AG10803 (cell line): ENCODE data around the gene PRKCH.
A peak's percentile ranks its signal among the peaks of the same experiment; 100 is the strongest.

ENCODE experiments used
- DNase-seq: peaks from one replicate; pipeline ENCODE4 v3.0.0; 2010; ENCODE audit warnings: low read depth
- H3K4me3 ChIP-seq: 2 replicates; pipeline ENCODE4 v1.5.1; 2011; ENCODE audit warnings: mild to moderate bottlenecking, low read length, control low read depth
- TF ChIP-seq, protein P1 (sequence below): conservative IDR thresholded peaks from 2 replicates; pipeline ENCODE4 v1.5.1; 2011; ENCODE audit warnings: mild to moderate bottlenecking, low read length, control low read depth, inconsistent platforms

Gene PRKCH

DNA sequence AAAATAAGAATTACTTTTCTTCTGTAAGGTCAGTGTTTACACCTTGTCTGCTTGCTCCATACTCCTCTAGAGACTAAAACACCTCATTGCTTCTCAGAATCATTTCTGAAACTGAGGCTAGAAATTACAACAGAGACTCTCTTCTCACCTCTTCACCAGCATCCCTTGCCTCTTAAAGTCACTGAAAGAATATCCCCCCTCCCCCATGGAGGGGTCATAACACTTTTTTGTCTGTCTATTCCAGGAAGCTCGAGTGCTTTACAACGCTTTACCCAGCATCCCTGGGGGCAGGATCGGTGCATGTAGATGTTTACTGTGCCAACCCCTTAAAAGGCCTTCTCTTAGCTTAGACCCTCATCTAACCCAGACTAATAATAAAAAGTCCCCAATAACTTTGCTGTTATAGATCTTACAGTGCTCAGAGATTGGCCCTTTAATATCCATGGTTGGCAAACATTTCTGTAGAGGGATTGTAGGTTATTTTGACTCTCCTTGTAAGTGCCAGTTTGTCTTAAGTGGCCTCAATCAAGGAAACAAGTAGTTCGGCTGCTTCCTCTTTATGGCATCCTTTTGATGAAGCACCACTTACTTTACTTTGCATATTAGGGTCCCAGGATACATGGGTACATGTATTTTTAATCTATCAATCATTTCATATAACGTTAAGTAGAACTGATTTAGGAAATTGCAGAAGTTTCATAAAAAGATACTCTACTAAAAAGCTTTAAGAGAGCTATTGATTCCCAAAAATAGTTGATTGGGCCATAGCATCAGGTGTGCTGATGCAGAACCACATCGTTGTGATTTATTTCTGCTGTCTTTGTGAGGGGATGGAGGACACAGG, 29.3 kb downstream of the PRKCH start:
- no peak for DNase-seq
- TF ChIP-seq, protein P1, sequence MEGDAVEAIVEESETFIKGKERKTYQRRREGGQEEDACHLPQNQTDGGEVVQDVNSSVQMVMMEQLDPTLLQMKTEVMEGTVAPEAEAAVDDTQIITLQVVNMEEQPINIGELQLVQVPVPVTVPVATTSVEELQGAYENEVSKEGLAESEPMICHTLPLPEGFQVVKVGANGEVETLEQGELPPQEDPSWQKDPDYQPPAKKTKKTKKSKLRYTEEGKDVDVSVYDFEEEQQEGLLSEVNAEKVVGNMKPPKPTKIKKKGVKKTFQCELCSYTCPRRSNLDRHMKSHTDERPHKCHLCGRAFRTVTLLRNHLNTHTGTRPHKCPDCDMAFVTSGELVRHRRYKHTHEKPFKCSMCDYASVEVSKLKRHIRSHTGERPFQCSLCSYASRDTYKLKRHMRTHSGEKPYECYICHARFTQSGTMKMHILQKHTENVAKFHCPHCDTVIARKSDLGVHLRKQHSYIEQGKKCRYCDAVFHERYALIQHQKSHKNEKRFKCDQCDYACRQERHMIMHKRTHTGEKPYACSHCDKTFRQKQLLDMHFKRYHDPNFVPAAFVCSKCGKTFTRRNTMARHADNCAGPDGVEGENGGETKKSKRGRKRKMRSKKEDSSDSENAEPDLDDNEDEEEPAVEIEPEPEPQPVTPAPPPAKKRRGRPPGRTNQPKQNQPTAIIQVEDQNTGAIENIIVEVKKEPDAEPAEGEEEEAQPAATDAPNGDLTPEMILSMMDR = no peak
- H3K4me3 ChIP-seq = no peak overlapping the region

DNA sequence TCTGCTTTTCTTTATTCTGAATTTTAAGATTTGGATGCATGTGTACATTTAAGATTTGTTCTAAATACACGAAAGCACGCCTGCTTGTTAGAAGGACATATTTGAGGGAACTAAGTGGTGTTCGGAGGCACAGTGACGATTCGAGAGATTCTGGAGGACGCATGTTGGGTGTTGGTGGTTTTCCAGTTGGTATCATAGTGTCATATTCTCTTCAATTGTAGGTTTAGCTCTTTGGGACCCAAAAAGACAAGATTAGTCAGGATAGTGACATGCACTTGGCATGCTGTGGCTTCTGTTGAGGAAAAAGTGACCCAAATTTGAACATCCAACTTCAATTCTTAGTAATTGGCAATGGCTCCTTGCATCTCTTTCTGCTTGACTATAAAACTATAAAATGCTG, 30.1 kb downstream of the PRKCH start:
- no peak overlapping the region for H3K4me3 ChIP-seq
- DNase-seq = no peak
- TF ChIP-seq, protein P1 = no peak

DNA sequence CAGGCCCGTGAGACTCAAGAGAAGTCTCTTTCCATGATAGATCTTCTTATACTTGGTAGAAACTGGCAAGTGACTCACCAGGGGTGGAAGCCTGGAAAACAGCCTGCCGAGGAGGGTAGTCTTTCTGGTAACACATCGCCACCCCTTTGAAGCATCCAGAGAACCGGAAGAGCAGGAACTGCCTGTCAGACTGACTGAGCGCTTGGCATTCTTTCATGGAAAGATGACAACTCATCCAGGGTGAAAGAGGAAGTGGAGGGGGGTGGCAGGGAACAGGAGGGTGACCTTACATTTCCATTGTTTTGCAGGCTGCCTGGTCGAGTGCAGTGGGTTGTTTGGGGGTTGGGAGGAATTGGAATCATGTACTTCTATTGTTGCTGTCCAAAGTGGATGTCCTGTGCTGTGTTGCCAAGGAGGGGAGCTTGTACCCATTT, 34.5 kb downstream of the PRKCH start:
- TF ChIP-seq, protein P1 = no peak
- no peak overlapping the region for H3K4me3 ChIP-seq
- DNase-seq = peak; percentile 17

DNA sequence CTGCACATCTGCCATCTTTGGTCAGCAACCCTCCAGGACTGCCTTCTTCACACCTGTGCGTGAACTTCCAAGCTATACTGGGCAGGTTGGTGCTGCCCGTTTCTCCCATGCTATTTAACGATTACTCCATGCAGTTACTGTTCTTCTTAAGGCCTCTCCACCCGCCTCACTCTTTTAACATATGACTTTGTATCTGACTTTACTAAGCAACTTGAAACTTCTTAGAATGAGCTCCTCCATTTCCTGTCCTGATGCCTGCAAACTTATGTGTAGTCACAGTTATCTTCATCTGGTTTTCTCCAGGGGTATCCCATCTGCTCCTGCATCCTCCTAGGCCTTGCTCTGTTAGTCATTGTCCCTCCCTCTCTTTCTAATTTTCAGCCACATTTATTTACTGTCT, 35.7 kb downstream of the PRKCH start:
- DNase-seq = no peak
- no peak overlapping the region for H3K4me3 ChIP-seq
- TF ChIP-seq, protein P1 = no peak

DNA sequence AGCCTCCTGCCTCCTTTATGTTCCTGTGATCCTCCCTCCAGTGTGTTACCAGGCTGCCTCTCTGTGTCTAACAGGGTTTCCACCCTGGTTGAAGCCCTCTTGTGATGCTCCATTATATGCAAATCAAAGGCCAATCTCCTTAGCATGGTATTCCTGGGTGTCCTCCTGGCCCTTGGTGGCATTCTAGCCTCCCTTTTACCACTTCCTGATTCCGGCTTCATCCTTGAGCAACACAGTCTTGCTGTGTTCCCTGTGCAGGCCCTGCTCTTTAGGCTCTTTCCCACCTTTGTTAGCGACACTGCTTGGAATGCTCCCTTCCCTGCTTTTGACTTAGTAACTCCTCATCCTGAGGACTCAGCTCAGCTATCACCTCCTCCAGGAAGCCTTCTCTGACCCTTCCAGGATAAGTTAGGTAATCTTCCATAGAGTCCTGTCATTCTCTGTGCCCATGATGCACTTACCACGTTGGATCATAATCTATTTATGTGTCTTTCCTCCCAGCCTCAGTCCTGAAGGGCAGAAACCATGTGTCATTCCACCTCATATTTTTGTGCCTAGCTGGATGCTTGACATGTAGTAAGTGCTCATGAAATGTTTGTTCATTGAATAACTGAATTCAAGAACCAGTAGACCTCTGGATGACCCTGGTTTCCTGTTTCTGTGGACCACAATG, 37.3 kb downstream of the PRKCH start:
- DNase-seq = no peak
- H3K4me3 ChIP-seq = no peak overlapping the region
- TF ChIP-seq, protein P1 = no peak

DNA sequence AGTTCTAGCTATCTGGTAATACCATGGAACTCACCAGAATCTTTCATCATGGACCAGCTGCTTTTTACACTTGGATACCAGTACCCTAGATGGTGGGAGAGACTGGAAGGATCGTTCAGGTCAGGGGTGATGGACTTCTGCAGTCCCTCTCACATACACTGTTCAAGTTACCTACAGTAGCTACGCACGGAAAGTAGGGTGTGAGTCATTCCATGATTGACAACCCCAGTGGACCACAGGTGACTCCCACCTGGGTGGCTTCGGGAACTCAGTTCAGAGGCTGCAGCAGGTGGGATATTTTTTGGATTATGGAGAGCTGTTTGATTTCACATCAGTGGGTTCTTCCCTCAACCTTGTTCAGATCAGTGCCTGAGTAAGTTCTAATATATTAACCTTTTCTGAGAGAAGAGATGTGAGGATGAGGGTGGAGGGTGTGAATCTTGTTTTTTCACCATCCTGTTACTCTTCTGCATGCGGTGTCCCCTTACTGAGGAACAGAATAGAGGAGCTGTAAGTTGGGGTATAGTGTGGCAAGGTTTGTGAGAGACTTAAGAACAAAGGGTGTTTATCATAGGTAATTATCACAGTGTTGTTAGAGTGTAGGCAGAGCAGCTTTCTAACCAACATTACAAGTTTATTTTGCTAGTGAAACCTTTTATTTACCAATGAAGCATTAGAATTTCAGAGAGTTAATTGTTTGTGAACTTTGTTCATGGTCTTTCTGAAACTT, 39.6 kb downstream of the PRKCH start:
- TF ChIP-seq, protein P1 = no peak
- H3K4me3 ChIP-seq = no peak overlapping the region
- no peak for DNase-seq
